ENCODE results near the gene CHAF1B.

The CHAF1B gene

GRCh38 chr21:36347278-36347961, 37.8 kb upstream of the CHAF1B start:
- H3K4me3 ChIP-seq (ENCODE audit: low read depth, low read length), result no peak overlapping the region
- peaks cover 81 to 88% of the 10 kb centered on the region in 2 experiments for H3K36me3 ChIP-seq (ENCODE audit: control insufficient read depth in 2 of 2, insufficient read depth in 1 of 2, low read length in 2 of 2)
- no peak overlapping the region for H3K27ac ChIP-seq (ENCODE audit: extremely low read depth, low read depth, low read length)
- CTCF ChIA-PET, result interaction anchor here (0.6 to 1.2 kb wide), 4 partner anchors 15 to 205 kb away, joined by 3 to 5 read pairs (median 4); no protein-coding TSS in a partner anchor
- H3K4me1 ChIP-seq (ENCODE audit: control insufficient read depth, insufficient read depth, low read length), result no peaks in the 10 kb centered on the region
- H3K9me3 ChIP-seq (ENCODE audit: control insufficient read depth, insufficient read depth, low read depth, low read length), result no peaks in the 10 kb centered on the region
- POLR2A ChIA-PET, result no interaction called here
- TF ChIP-seq YY1 (tag by site-specific recombination; IDR thresholded peaks at IDR 0.05) (no peak), ZNF37A (tag by site-specific recombination; IDR thresholded peaks at IDR 0.05) (no peak), IKZF3 (tag by site-specific recombination; IDR thresholded peaks at IDR 0.05) (no peak), MEIS1 (CRISPR knock-in tag; IDR thresholded peaks at IDR 0.05; ENCODE audit: borderline replicate concordance) (no peak), ZBTB1 (tag by site-specific recombination; IDR thresholded peaks at IDR 0.05) (no peak), ATF2 (tag by site-specific recombination; IDR thresholded peaks at IDR 0.05; ENCODE audit: low read depth) (peak; percentile 75), ZNF394 (tag by site-specific recombination; IDR thresholded peaks at IDR 0.05; ENCODE audit: borderline replicate concordance) (no peak), REST (tag by site-specific recombination; IDR thresholded peaks at IDR 0.05) (no peak), ZNF426 (tag by site-specific recombination; IDR thresholded peaks at IDR 0.05) (no peak), ZNF629 (tag by site-specific recombination; IDR thresholded peaks at IDR 0.05) (peak; percentile 71), ZNF600 (tag by site-specific recombination; IDR thresholded peaks at IDR 0.05) (0 out of 2 replicates have a peak, but pooled peaks have one; percentile 28), PRDM1 (tag by site-specific recombination; IDR thresholded peaks at IDR 0.05) (peak; percentile 41; the same call in 1 of the 2 replicates), SALL2 (tag by site-specific recombination; IDR thresholded peaks at IDR 0.05; ENCODE audit: borderline replicate concordance) (no peak), ZNF112 (tag by site-specific recombination; IDR thresholded peaks at IDR 0.05) (no peak), ZNF221 (tag by site-specific recombination; IDR thresholded peaks at IDR 0.05; ENCODE audit: borderline replicate concordance) (no peak), ZNF626 (tag by site-specific recombination; IDR thresholded peaks at IDR 0.05) (no peak), ZSCAN16 (tag by site-specific recombination; IDR thresholded peaks at IDR 0.05) (no peak), ZNF362 (tag by site-specific recombination; IDR thresholded peaks at IDR 0.05) (no peak), ZNF768 (tag by site-specific recombination; IDR thresholded peaks at IDR 0.05) (no peak), KLF8 (tag by site-specific recombination; IDR thresholded peaks at IDR 0.05) (no peak), ZNF843 (tag by site-specific recombination; IDR thresholded peaks at IDR 0.05) (no peak), ZNF169 (tag by site-specific recombination; IDR thresholded peaks at IDR 0.05) (no peak), ZNF830 (tag by site-specific recombination; IDR thresholded peaks at IDR 0.05; ENCODE audit: low read depth) (no peak), ZNF692 (tag by site-specific recombination; IDR thresholded peaks at IDR 0.05) (0 out of 2 replicates have a peak, but pooled peaks have one; percentile 15), ZNF837 (tag by site-specific recombination; IDR thresholded peaks at IDR 0.05) (no peak), ZNF211 (tag by site-specific recombination; IDR thresholded peaks at IDR 0.05; ENCODE audit: low read depth) (no peak), ZNF10 (tag by site-specific recombination; IDR thresholded peaks at IDR 0.05) (no peak), BCL6B (tag by site-specific recombination; IDR thresholded peaks at IDR 0.05) (no peak), ZNF274 (IDR thresholded peaks at IDR 0.05; ENCODE audit: low read length) (no peak), ZNF274 (tag by site-specific recombination; IDR thresholded peaks at IDR 0.05; ENCODE audit: borderline replicate concordance) (no peak), ZNF501 (tag by site-specific recombination; IDR thresholded peaks at IDR 0.05) (no peak)
